CD14-positive monocyte (primary cell): ENCODE data around the gene MED9. TPM values are rescaled to one million over a fixed set of nuclear protein-coding genes. Genes with fewer than 3 reads are reported as not detected.

Experiments used
- DNase-seq, 3 donors: peaks; one replicate each; pipeline ENCODE4 v3.0.0-alpha.2; 2011 to 2022
- H2AFZ ChIP-seq: 2 replicates; pipeline ENCODE4 v1.6.0; 2012; ENCODE audit warnings: mild to moderate bottlenecking, low read depth, low read length, inconsistent platforms; ENCODE audit not compliant: insufficient read depth, poor library complexity, severe bottlenecking
- H3K27ac ChIP-seq, 2 donors: 1 replicate in 1 of 2; 2 replicates in 1 of 2; pipeline ENCODE4 v1.5.1; 2012 to 2013; ENCODE audit warnings: low read length in 2 of 2, control low read depth in 1 of 2, inconsistent platforms in 1 of 2, low read depth in 1 of 2, mild to moderate bottlenecking in 1 of 2
- H3K27me3 ChIP-seq, 2 donors: one replicate each; pipeline versions ENCODE4 v1.6.0 to v1.6.1; 2011 to 2013; ENCODE audit warnings: low read length in 2 of 2; ENCODE audit not compliant: control insufficient read depth in 2 of 2, insufficient read depth in 2 of 2
- H3K36me3 ChIP-seq, 2 donors: replicated peaks in 1 of 2; 1 replicate in 1 of 2; 2 replicates in 1 of 2; pipeline versions ENCODE4 v1.5.1 to v1.6.1; 2012 to 2013; ENCODE audit warnings: low read length in 2 of 2, control low read depth in 1 of 2, inconsistent platforms in 1 of 2, mild to moderate bottlenecking in 1 of 2; ENCODE audit not compliant: insufficient read depth in 2 of 2, control insufficient read depth in 1 of 2
- H3K4me1 ChIP-seq, 2 donors: 1 replicate in 1 of 2; 2 replicates in 1 of 2; pipeline versions ENCODE4 v1.5.1 to v1.6.1; 2012 to 2013; ENCODE audit warnings: low read length in 2 of 2, control low read depth in 1 of 2, inconsistent platforms in 1 of 2, mild to moderate bottlenecking in 1 of 2, moderate library complexity in 1 of 2; ENCODE audit not compliant: insufficient read depth in 2 of 2, control insufficient read depth in 1 of 2
- H3K4me2 ChIP-seq: replicated peaks from 2 replicates; pipeline ENCODE3; 2012; ENCODE audit warnings: low read length, moderate library complexity, mild to moderate bottlenecking; ENCODE audit not compliant: poor library complexity, severe bottlenecking; ENCODE audit errors: extremely low read depth
- H3K4me3 ChIP-seq, 3 experiments: fragments of 200-600 bp in 1 of 3; sonication (generic) in 1 of 3; replicated peaks in 1 of 3; 1 replicate in 2 of 3; 2 replicates in 1 of 3; pipeline ENCODE4 v1.5.1; 2011 to 2013; ENCODE audit warnings: low read length in 3 of 3, mild to moderate bottlenecking in 3 of 3, control low read depth in 2 of 3, low read depth in 2 of 3, inconsistent platforms in 1 of 3, moderate library complexity in 1 of 3
- H3K79me2 ChIP-seq: 2 replicates; pipeline ENCODE4 v1.6.0; 2012; ENCODE audit warnings: mild to moderate bottlenecking, control low read depth, inconsistent platforms, low read length, moderate library complexity; ENCODE audit not compliant: insufficient read depth
- H3K9ac ChIP-seq: 2 replicates; pipeline ENCODE4 v1.6.0; 2017; ENCODE audit warnings: low read length, mild to moderate bottlenecking; ENCODE audit not compliant: insufficient read depth, poor library complexity, severe bottlenecking
- H3K9me3 ChIP-seq, 2 donors: replicated peaks in 1 of 2; 1 replicate in 1 of 2; 2 replicates in 1 of 2; pipeline versions ENCODE4 v1.5.1 to v1.6.1; 2012 to 2013; ENCODE audit warnings: low read length in 2 of 2, control low read depth in 1 of 2; ENCODE audit not compliant: control insufficient read depth in 1 of 2, insufficient read depth in 1 of 2
- H4K20me1 ChIP-seq: 2 replicates; pipeline ENCODE4 v1.6.0; 2012; ENCODE audit warnings: mild to moderate bottlenecking, low read length, control low read depth, moderate library complexity; ENCODE audit not compliant: insufficient read depth
- H3K27ac Mint-ChIP-seq, 7 donors: one replicate each; pipeline ENCODE4 v1.8.0; 2020; ENCODE audit warnings: mild to moderate bottlenecking in 7 of 7, mixed read lengths in 7 of 7, moderate library complexity in 6 of 7, inconsistent platforms in 2 of 7
- H3K27me3 Mint-ChIP-seq, 3 donors: one replicate each; pipeline ENCODE4 v1.8.0; 2021 to 2022; ENCODE audit warnings: low read depth in 3 of 3, mild to moderate bottlenecking in 3 of 3, mixed read lengths in 3 of 3, moderate library complexity in 3 of 3, inconsistent platforms in 1 of 3
- H3K36me3 Mint-ChIP-seq, 2 donors: one replicate each; pipeline ENCODE4 v1.8.0; 2020; ENCODE audit warnings: mixed read lengths in 2 of 2, inconsistent platforms in 1 of 2, mild to moderate bottlenecking in 1 of 2
- H3K4me1 Mint-ChIP-seq: one replicate; pipeline ENCODE4 v1.8.0; 2020; ENCODE audit warnings: mild to moderate bottlenecking, mixed read lengths
- H3K4me3 Mint-ChIP-seq, 2 donors: one replicate each; pipeline ENCODE4 v1.8.0; 2020; ENCODE audit warnings: mild to moderate bottlenecking in 2 of 2, mixed read lengths in 2 of 2, moderate library complexity in 1 of 2
- H3K9me3 Mint-ChIP-seq, 7 donors: one replicate each; pipeline ENCODE4 v1.8.0; 2020 to 2022; ENCODE audit warnings: mixed read lengths in 7 of 7, mild to moderate bottlenecking in 6 of 7, moderate library complexity in 6 of 7, inconsistent platforms in 2 of 7
- WGBS: methylation state at CpG from one replicate; pipeline ENCODE4 v1.1.5; 2013; ENCODE audit warnings: missing lambda C conversion rate; ENCODE audit not compliant: insufficient coverage; 5-methylcytosine and 5-hydroxymethylcytosine counted together
- intact Hi-C, 2 donors: fragments of 100-400 bp; cut with micrococcal nuclease; formaldehyde crosslinking; loops; one replicate each; pipeline versions ENCODE4 v1.15.0 to v1.15.1; 2023
- polyA plus RNA-seq, 3 donors: library from polyadenylated mRNA; depleted of rRNA in 1 of 3; unstranded in 2 of 3; stranded (reverse) in 1 of 3; fragments of 300-500 nt in 2 of 3; fragments of >200 nt in 1 of 3; fragmentation: Illumina TruSeq in 2 of 3; gene quantifications; 1 replicate in 2 of 3; 2 replicates in 1 of 3; pipeline ENCODE4 v1.2.3, GENCODE V29; 2012 to 2021
- TF ChIP-seq, protein P1 (sequence below): fragments of 200-600 bp; IDR thresholded peaks from one replicate; pipeline ENCODE4 v1.8.0; 2022; ENCODE audit warnings: antibody characterized with exemption, mild to moderate bottlenecking

Gene MED9
- polyA plus RNA-seq, 3 donors = 5.6 to 6.9 (median 6.1) TPM

- peaks cover under 1% of the 10 kb centered on the region for H4K20me1 ChIP-seq
- DNase-seq = no peak
- H2AFZ ChIP-seq = no peak overlapping the region
- Mint-ChIP-seq H3K27ac (peak overlapping the region in 1 of 7 donors; percentile 77), H3K27me3 (peaks cover 4 to 12% (median 11%) of the 10 kb centered on the region in 3 donors), H3K9me3 (no peaks in the 10 kb centered on the region), H3K4me1 (peaks cover 4% of the 10 kb centered on the region), H3K4me3 (no peak overlapping the region), H3K36me3 (no peaks in the 10 kb centered on the region)
- H3K27me3 ChIP-seq = peaks cover 0 to 10% of the 10 kb centered on the region in 2 donors
- H3K4me3 ChIP-seq = no peak overlapping the region
- no peaks in the 10 kb centered on the region for H3K36me3 ChIP-seq
- no peak overlapping the region for H3K4me2 ChIP-seq
- H3K27ac ChIP-seq = no peak overlapping the region
- H3K4me1 ChIP-seq = peaks cover 5 to 11% of the 10 kb centered on the region in 2 donors
- H3K9me3 ChIP-seq = no peaks in the 10 kb centered on the region
- peak overlapping the region; percentile 8 for H3K9ac ChIP-seq
- no peaks in the 10 kb centered on the region for H3K79me2 ChIP-seq
- intact Hi-C loops = no loop called here
- TF ChIP-seq, protein P1, sequence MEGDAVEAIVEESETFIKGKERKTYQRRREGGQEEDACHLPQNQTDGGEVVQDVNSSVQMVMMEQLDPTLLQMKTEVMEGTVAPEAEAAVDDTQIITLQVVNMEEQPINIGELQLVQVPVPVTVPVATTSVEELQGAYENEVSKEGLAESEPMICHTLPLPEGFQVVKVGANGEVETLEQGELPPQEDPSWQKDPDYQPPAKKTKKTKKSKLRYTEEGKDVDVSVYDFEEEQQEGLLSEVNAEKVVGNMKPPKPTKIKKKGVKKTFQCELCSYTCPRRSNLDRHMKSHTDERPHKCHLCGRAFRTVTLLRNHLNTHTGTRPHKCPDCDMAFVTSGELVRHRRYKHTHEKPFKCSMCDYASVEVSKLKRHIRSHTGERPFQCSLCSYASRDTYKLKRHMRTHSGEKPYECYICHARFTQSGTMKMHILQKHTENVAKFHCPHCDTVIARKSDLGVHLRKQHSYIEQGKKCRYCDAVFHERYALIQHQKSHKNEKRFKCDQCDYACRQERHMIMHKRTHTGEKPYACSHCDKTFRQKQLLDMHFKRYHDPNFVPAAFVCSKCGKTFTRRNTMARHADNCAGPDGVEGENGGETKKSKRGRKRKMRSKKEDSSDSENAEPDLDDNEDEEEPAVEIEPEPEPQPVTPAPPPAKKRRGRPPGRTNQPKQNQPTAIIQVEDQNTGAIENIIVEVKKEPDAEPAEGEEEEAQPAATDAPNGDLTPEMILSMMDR = no peak
- 84% methylated on average over 11 of the region's 14 CpGs for WGBS
These were observed 24.3 kb downstream of the MED9 start for GRCh38 chr17:17500999-17501605.

- Histone ChIP-seq H3K4me2 (no peak overlapping the region), H3K27me3 (peaks cover 0 to 2% of the 10 kb centered on the region in 2 donors), H3K79me2 (no peaks in the 10 kb centered on the region), H2AFZ (no peak overlapping the region), H3K4me1 (no peaks in the 10 kb centered on the region), H3K27ac (no peak overlapping the region), H4K20me1 (no peaks in the 10 kb centered on the region), H3K4me3 (no peak overlapping the region), H3K9me3 (no peaks in the 10 kb centered on the region), H3K36me3 (no peaks in the 10 kb centered on the region), H3K9ac (no peak overlapping the region)
- DNase-seq = no peak
- TF ChIP-seq, protein P1 = no peak
- H3K4me3 Mint-ChIP-seq = no peak overlapping the region
- H3K9me3 Mint-ChIP-seq = no peaks in the 10 kb centered on the region
- peak overlapping the region in 2 of 7 donors; percentile 47 to 60 for H3K27ac Mint-ChIP-seq
- intact Hi-C loops = no loop called here
- H3K36me3 Mint-ChIP-seq = no peaks in the 10 kb centered on the region
- 96% methylated on average over 21 of the region's 21 CpGs for WGBS
- H3K27me3 Mint-ChIP-seq = peaks cover 2 to 9% (median 5%) of the 10 kb centered on the region in 3 donors
- no peaks in the 10 kb centered on the region for H3K4me1 Mint-ChIP-seq
These were observed 26.2 kb downstream of the MED9 start for GRCh38 chr17:17502741-17503565.
